GM10266 (cell line): ENCODE results near the gene CNOT1.

Source experiments
- DNase-seq: peaks from one replicate; pipeline ENCODE4 v3.0.0; 2012; ENCODE audit errors: extremely low spot score
- CTCF ChIP-seq: IDR thresholded peaks from 2 replicates; pipeline ENCODE4 v1.5.1; 2012; ENCODE audit warnings: mild to moderate bottlenecking, low read depth; ENCODE audit not compliant: control insufficient read depth, insufficient read depth; ENCODE audit errors: missing control alignments

The CNOT1 gene

GRCh38 chr16:58589326-58589905, 40.2 kb downstream of the CNOT1 start:
- TF ChIP-seq CTCF, result no peak
- no peak for DNase-seq

DNA sequence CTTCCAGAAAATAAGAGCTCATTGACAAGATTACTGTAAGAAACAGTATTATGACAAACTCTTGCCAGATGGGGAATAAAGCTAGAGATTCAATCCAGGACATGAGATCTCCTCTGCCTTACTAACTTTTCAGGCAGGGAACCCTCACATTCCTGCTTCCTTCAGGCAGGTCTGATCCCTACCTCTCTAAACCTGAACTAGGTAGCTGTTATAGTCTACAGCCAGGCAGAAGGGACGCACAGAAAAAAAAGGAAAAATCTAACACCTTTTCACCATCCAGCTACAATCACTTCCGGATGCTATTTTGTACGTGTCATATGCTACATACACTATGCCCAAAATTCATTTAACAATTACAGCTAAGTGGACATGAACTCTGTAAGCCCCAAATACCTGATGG, 41.2 kb downstream of the CNOT1 start:
- no peak for DNase-seq
- TF ChIP-seq CTCF, result no peak

DNA sequence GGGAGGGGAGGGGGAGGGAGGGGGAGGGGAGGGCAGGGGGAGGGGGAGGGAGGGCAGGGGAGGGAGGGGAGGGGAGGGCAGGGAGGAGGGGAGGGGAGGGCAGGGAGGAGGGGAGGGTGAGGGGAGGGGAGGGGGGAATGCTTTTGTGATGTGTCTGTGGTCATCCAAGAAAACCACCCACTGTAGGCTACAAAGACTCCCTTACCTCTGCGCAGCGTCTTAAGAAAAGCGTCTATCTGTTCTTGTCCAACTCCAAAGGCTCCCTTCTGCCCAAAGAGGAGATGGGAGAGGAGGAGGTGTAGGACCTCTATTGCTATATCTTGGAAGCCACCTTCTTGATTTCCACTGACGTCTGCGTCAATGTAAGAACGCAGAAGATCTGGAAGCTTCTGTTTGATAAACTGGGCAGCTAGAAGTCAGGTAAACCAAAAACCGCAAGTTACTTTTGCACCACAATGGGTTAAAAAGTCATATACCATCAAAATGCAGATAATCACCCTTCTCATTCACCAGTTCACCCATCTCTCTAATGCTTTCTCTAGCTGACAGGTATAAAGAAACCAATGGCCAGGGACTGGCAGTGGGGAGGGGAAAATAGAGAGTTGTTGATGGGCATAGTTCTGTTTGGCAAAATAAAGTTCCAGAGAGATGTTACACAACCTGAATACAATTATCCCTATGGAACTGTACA, 43.1 kb downstream of the CNOT1 start:
- DNase-seq, result no peak
- TF ChIP-seq CTCF, result no peak

GRCh38 chr16:58584831-58585505, 44.7 kb downstream of the CNOT1 start:
- DNase-seq, result no peak
- no peak for TF ChIP-seq CTCF

- no peak for DNase-seq
- TF ChIP-seq CTCF, result no peak
These were observed 46.5 kb downstream of the CNOT1 start for GRCh38 chr16:58582971-58583765.

DNA sequence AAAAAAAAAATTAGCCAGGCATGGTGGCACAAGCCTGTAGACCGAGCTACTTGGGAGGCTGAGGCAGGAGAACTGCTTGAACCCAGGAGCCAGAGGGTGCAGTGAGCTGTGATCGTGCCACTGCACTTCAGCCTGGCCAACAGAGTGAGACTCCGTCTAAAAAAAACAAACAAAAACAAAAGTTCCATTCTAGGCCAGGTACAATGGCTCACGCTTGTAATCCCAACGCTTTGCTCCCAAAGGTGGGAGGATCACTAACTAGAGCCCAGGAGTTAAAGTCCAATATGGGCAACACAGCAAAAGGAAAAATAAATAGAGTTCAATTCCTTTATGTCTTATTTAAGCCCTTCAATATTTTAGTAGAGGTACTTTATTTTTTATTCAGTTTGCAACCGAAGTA, 47.5 kb downstream of the CNOT1 start:
- TF ChIP-seq CTCF, result no peak

More for the DNA sequence above, 47.5 kb downstream of the CNOT1 start:
- DNase-seq, result no peak
